HepG2 (cell line): ENCODE measurements around the gene MIA2. TPM values are rescaled to one million over a fixed set of nuclear protein-coding genes. Genes with fewer than 3 reads are reported as not detected.
A peak's percentile ranks its signal among the peaks of the same experiment; 100 is the strongest.

ENCODE experiments used
- KLF13 ChIP-seq: sonication (generic); formaldehyde crosslinking; IDR thresholded peaks from 2 replicates; pipeline ENCODE4 v1.4.0; 2020; ENCODE audit warnings: mild to moderate bottlenecking, missing genetic modification reagents
- NCOA2 ChIP-seq: sonication (generic); formaldehyde crosslinking; IDR thresholded peaks from 2 replicates; pipeline ENCODE4 v1.8.0; 2022; ENCODE audit warnings: inconsistent platforms
- RBFOX2 ChIP-seq: fragments of 200-400 bp; formaldehyde crosslinking; IDR thresholded peaks from 2 replicates; pipeline ENCODE4 v1.6.1; 2017; ENCODE audit warnings: low read depth, mild to moderate bottlenecking, low read length
- ZC3H13 ChIP-seq: sonication (generic); formaldehyde crosslinking; IDR thresholded peaks from 2 replicates; pipeline ENCODE4 v1.8.1; 2023; ENCODE audit warnings: mild to moderate bottlenecking, missing genetic modification reagents, moderate library complexity
- ZNF816 ChIP-seq: sonication (generic); formaldehyde crosslinking; IDR thresholded peaks from 2 replicates; pipeline ENCODE4 v1.8.0; 2022; ENCODE audit warnings: missing genetic modification reagents, mild to moderate bottlenecking, borderline replicate concordance
- ZNF83 ChIP-seq: sonication (generic); formaldehyde crosslinking; IDR thresholded peaks from 2 replicates; pipeline ENCODE4 v1.4.0; 2020; ENCODE audit warnings: missing genetic modification reagents, mild to moderate bottlenecking, borderline replicate concordance
- ZNF883 ChIP-seq: sonication (generic); formaldehyde crosslinking; IDR thresholded peaks from 2 replicates; pipeline ENCODE4 v1.5.1; 2020; ENCODE audit warnings: mild to moderate bottlenecking, missing genetic modification reagents; ENCODE audit errors: not compliant biosample characterization
- polyA plus RNA-seq, 8 experiments: library from polyadenylated mRNA; depleted of rRNA in 3 of 8; stranded (reverse) in 7 of 8; unstranded in 1 of 8; fragments of >200 nt; fragmentation: Illumina TruSeq in 4 of 8; extraction: Trizol in 4 of 8; gene quantifications; 2 replicates each; pipeline versions ENCODE4 v1.2.1 to v1.2.3, GENCODE V29; 2011 to 2016; ENCODE audit warnings: low read depth in 4 of 8, missing spikeins in 1 of 8, mixed read lengths in 1 of 8; ENCODE audit not compliant: insufficient read depth in 1 of 8
- total RNA-seq, 5 experiments: library from RNA; depleted of rRNA; stranded (reverse); fragments of >200 nt; fragmentation: Illumina TruSeq; extraction: Trizol; gene quantifications; 2 replicates each; pipeline ENCODE4 v1.2.3, GENCODE V29; 2016; ENCODE audit warnings: low read depth in 1 of 5
- TF ChIP-seq, protein P1 (sequence below), 2 experiments: sonication (generic) in 1 of 2; formaldehyde crosslinking in 1 of 2; IDR thresholded peaks; 2 replicates each; pipeline versions ENCODE4 v1.4.0 to v1.6.1; 2016 to 2020; ENCODE audit warnings: borderline replicate concordance in 1 of 2, low read depth in 1 of 2, mild to moderate bottlenecking in 1 of 2, missing genetic modification reagents in 1 of 2
- TF ChIP-seq, protein P2 (sequence below): sonication (generic); formaldehyde crosslinking; IDR thresholded peaks from 2 replicates; pipeline ENCODE4 v1.4.0; 2020; ENCODE audit warnings: low read depth, missing genetic modification reagents
- TF ChIP-seq, protein P3 (sequence below): IDR thresholded peaks from 2 replicates; pipeline ENCODE4 v1.6.1; 2016; ENCODE audit warnings: missing biosample characterization, missing genetic modification reagents, low read depth
- TF ChIP-seq, protein P4 (sequence below): sonication (generic); formaldehyde crosslinking; IDR thresholded peaks from 2 replicates; pipeline ENCODE4 v1.8.0; 2022; ENCODE audit warnings: mild to moderate bottlenecking, missing genetic modification reagents, moderate library complexity
- TF ChIP-seq, protein P5 (sequence below): IDR thresholded peaks from 2 replicates; pipeline ENCODE4 v1.6.1; 2016; ENCODE audit warnings: low read depth

The MIA2 gene
- total and polyA plus RNA-seq, 2 of the 13 experiments (the other 11 are each of a cell fraction or from before 2014, with no cell fraction given): 134 to 158 TPM

DNA sequence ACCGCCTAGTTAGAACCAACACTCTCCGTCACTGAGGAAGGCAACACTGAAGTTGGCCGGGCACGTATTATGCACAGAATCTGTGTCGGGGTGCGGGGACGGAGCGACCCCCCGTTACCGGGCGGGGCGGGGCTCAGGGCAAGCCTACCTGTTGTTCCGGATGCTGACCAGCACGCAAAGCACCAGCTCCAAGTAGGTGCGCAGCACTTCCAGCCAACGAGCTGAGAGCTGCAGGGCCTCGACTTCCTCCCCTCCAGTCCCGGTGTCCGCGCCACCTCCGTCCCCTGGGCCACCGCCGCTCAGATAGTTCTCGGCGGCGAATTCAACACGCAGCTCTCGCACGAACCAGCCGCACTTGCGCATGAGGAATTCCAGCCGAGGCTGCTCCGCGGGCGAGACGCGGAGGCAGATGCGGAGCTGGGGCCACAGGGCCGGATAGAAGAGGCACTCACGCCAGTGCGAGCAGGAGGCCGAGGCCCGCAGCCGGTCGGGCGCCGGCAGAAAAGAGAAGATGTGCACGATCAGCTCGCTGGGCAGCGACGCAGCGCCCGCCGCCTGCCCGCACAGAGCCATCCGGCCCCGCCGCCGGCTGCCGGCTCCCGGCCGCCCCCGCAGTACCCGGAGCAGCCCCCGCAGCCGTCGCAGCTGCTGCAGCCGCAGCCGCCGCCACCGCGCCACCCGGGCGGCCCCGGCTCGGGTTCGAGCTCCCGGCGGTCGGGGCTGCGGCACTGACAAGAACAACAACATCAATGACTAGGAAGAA, 197.9 kb downstream of the MIA2 start (continued):
- TF ChIP-seq, protein P1, sequence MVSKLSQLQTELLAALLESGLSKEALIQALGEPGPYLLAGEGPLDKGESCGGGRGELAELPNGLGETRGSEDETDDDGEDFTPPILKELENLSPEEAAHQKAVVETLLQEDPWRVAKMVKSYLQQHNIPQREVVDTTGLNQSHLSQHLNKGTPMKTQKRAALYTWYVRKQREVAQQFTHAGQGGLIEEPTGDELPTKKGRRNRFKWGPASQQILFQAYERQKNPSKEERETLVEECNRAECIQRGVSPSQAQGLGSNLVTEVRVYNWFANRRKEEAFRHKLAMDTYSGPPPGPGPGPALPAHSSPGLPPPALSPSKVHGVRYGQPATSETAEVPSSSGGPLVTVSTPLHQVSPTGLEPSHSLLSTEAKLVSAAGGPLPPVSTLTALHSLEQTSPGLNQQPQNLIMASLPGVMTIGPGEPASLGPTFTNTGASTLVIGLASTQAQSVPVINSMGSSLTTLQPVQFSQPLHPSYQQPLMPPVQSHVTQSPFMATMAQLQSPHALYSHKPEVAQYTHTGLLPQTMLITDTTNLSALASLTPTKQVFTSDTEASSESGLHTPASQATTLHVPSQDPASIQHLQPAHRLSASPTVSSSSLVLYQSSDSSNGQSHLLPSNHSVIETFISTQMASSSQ (IDR thresholded peaks at IDR 0.05; ENCODE audit: low read depth): peak; percentile 41; the same call in 1 of the 2 replicates
- TF ChIP-seq, protein P1 (CRISPR knock-in tag; IDR thresholded peaks at IDR 0.05; ENCODE audit: borderline replicate concordance): peak; percentile 18; the same call in 1 of the 2 replicates
- TF ChIP-seq, protein P2, sequence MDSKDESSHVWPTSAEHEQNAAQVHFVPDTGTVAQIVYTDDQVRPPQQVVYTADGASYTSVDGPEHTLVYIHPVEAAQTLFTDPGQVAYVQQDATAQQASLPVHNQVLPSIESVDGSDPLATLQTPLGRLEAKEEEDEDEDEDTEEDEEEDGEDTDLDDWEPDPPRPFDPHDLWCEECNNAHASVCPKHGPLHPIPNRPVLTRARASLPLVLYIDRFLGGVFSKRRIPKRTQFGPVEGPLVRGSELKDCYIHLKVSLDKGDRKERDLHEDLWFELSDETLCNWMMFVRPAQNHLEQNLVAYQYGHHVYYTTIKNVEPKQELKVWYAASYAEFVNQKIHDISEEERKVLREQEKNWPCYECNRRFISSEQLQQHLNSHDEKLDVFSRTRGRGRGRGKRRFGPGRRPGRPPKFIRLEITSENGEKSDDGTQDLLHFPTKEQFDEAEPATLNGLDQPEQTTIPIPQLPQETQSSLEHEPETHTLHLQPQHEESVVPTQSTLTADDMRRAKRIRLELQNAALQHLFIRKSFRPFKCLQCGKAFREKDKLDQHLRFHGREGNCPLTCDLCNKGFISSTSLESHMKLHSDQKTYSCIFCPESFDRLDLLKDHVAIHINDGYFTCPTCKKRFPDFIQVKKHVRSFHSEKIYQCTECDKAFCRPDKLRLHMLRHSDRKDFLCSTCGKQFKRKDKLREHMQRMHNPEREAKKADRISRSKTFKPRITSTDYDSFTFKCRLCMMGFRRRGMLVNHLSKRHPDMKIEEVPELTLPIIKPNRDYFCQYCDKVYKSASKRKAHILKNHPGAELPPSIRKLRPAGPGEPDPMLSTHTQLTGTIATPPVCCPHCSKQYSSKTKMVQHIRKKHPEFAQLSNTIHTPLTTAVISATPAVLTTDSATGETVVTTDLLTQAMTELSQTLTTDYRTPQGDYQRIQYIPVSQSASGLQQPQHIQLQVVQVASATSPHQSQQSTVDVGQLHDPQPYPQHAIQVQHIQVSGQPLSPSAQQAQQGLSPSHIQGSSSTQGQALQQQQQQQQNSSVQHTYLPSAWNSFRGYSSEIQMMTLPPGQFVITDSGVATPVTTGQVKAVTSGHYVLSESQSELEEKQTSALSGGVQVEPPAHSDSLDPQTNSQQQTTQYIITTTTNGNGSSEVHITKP (CRISPR knock-in tag): peak; percentile 88
- TF ChIP-seq ZNF83 (CRISPR knock-in tag) (peak; percentile 98), RBFOX2 (peak; percentile 86), ZNF883 (CRISPR knock-in tag) (peak; percentile 13), NCOA2 (CRISPR knock-in tag) (peak; percentile 39; the same call in 1 of the 2 replicates), ZC3H13 (CRISPR knock-in tag) (peak; percentile 94), ZNF816 (CRISPR knock-in tag) (no peak), KLF13 (CRISPR knock-in tag) (peak; percentile 98)
- TF ChIP-seq, protein P3, sequence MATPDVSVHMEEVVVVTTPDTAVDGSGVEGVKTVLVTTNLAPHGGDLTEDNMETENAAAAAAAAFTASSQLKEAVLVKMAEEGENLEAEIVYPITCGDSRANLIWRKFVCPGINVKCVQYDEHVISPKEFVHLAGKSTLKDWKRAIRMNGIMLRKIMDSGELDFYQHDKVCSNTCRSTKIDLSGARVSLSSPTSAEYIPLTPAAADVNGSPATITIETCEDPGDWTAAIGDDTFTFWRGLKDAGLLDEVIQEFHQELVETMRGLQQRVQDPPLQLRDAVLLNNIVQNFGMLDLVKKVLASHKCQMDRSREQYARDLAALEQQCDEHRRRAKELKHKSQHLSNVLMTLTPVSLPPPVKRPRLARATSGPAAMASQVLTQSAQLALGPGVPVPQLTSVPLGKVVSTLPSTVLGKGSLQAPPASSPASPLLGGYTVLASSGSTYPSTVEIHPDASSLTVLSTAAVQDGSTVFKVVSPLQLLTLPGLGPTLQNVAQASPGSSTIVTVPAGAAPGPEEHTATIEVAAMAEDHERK (CRISPR knock-in tag): no peak
- TF ChIP-seq, protein P4, sequence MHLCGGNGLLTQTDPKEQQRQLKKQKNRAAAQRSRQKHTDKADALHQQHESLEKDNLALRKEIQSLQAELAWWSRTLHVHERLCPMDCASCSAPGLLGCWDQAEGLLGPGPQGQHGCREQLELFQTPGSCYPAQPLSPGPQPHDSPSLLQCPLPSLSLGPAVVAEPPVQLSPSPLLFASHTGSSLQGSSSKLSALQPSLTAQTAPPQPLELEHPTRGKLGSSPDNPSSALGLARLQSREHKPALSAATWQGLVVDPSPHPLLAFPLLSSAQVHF: peak; percentile 84; the same call in 1 of the 2 replicates
- TF ChIP-seq, protein P5, sequence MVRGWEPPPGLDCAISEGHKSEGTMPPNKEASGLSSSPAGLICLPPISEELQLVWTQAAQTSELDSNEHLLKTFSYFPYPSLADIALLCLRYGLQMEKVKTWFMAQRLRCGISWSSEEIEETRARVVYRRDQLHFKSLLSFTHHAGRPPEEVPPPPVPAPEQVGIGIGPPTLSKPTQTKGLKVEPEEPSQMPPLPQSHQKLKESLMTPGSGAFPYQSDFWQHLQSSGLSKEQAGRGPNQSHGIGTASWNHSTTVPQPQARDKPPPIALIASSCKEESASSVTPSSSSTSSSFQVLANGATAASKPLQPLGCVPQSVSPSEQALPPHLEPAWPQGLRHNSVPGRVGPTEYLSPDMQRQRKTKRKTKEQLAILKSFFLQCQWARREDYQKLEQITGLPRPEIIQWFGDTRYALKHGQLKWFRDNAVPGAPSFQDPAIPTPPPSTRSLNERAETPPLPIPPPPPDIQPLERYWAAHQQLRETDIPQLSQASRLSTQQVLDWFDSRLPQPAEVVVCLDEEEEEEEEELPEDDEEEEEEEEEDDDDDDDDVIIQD (CRISPR knock-in tag): 0 out of 2 replicates have a peak, but pooled peaks have one; percentile 44
